K562 (cell line): ENCODE measurements around the gene TNKS2. TPM values are rescaled to one million over a fixed set of nuclear protein-coding genes. Genes with fewer than 3 reads are reported as not detected.

ENCODE experiments used
- ATAC-seq: fragments of 200-7000 bp; cut with Tn5 transposase; 3 replicates; pipeline ENCODE4 v1.9.1; 2020; ENCODE audit warnings: moderate library complexity
- BruUV-seq: library from RNA; stranded (reverse); fragments of 400-500 nt; replicated peaks from 2 replicates; lab custom pipeline; 2021; lab: Mats Ljungman, UMichigan
- CTCF ChIA-PET: fragments of 300-600 bp; formaldehyde crosslinking; extraction: SDS; loops from one replicate; lab custom pipeline; 2021; ENCODE audit warnings: low intra/inter-chr PET ratio; lab: Yijun Ruan, JAX
- POLR2A ChIA-PET: fragments of 300-600, 350-650 bp; sonication (Branson Sonifier 250); formaldehyde crosslinking; extraction: SDS; loops from one replicate; lab custom pipeline; 2021; ENCODE audit warnings: antibody characterized with exemption, inconsistent platforms; lab: Yijun Ruan, JAX
- DNase-seq, 4 experiments: peaks; one replicate each; pipeline versions ENCODE4 v3.0.0 to v3.0.0-alpha.2; 2011 to 2018; ENCODE audit warnings: low spot score in 3 of 4, mixed read lengths in 3 of 4; ENCODE audit errors: extremely low read depth in 1 of 4
- FAIRE-seq: peaks from 2 replicates; lab custom pipeline; 2011; peaks lifted over from hg19 to GRCh38; lab: Jason Lieb, UNC
- H2AFZ ChIP-seq: 2 replicates; pipeline ENCODE4 v1.6.0; 2011; ENCODE audit warnings: low read depth, low read length, control low read depth, inconsistent platforms
- H3K27ac ChIP-seq: fragments of 200-600 bp; 3 replicates; pipeline ENCODE4 v1.8.0; 2011; ENCODE audit warnings: low read depth, mild to moderate bottlenecking, control low read depth, inconsistent platforms, low read length, moderate library complexity, mixed read lengths; ENCODE audit errors: extremely low read depth
- H3K27me3 ChIP-seq, 2 experiments: fragments of 300-600 bp in 1 of 2; 2 replicates in 1 of 2; 3 replicates in 1 of 2; pipeline versions ENCODE4 v1.6.0 to v1.8.0; 2011; ENCODE audit warnings: inconsistent platforms in 2 of 2, low read length in 2 of 2, mild to moderate bottlenecking in 1 of 2, mixed read lengths in 1 of 2, moderate library complexity in 1 of 2; ENCODE audit not compliant: control insufficient read depth in 2 of 2, insufficient read depth in 2 of 2
- H3K36me3 ChIP-seq: fragments of 300-600 bp; 3 replicates; pipeline ENCODE4 v1.8.0; 2011; ENCODE audit warnings: mild to moderate bottlenecking, low read length, inconsistent platforms; ENCODE audit not compliant: control insufficient read depth, insufficient read depth
- H3K4me1 ChIP-seq, 2 experiments: fragments of 200-600 bp in 1 of 2; replicated peaks in 1 of 2; 2 replicates in 1 of 2; 3 replicates in 1 of 2; pipeline versions ENCODE4 v1.5.1 to v1.8.0; 2011; ENCODE audit warnings: inconsistent platforms in 2 of 2, low read length in 2 of 2, mild to moderate bottlenecking in 1 of 2, mixed read lengths in 1 of 2, moderate library complexity in 1 of 2; ENCODE audit not compliant: control insufficient read depth in 2 of 2, insufficient read depth in 2 of 2
- H3K4me2 ChIP-seq: 2 replicates; pipeline ENCODE4 v1.6.1; 2011; ENCODE audit warnings: low read length, control low read depth, inconsistent platforms, mixed read lengths; ENCODE audit not compliant: insufficient read depth
- H3K4me3 ChIP-seq: fragments of 200-600 bp; sonication (generic), shearing (Covaris generic); 2 replicates; pipeline ENCODE4 v1.5.1; 2016; ENCODE audit warnings: control low read depth, inconsistent platforms
- H3K79me2 ChIP-seq: fragments of 200-600 bp; 3 replicates; pipeline ENCODE4 v1.8.0; 2011; ENCODE audit warnings: low read length, inconsistent platforms; ENCODE audit not compliant: control insufficient read depth, insufficient read depth
- H3K9ac ChIP-seq, 2 experiments: 2 replicates each; pipeline versions ENCODE4 v1.6.0 to v1.6.1; 2011; ENCODE audit warnings: low read depth in 2 of 2, low read length in 2 of 2, control low read depth in 1 of 2, inconsistent platforms in 1 of 2, mild to moderate bottlenecking in 1 of 2, mixed read lengths in 1 of 2; ENCODE audit not compliant: insufficient read depth in 1 of 2
- H3K9me1 ChIP-seq: one replicate; pipeline ENCODE4 v1.6.0; 2011; ENCODE audit warnings: inconsistent platforms, mild to moderate bottlenecking, low read length, moderate library complexity; ENCODE audit not compliant: control insufficient read depth, insufficient read depth
- H3K9me3 ChIP-seq: replicated peaks from 2 replicates; pipeline ENCODE4 v1.5.1; 2011; ENCODE audit warnings: low read depth, low read length, inconsistent platforms; ENCODE audit not compliant: control insufficient read depth, insufficient read depth
- H4K20me1 ChIP-seq: replicated peaks from 2 replicates; pipeline ENCODE4 v1.6.1; 2011; ENCODE audit warnings: low read length, inconsistent platforms, mixed read lengths; ENCODE audit not compliant: control insufficient read depth, insufficient read depth
- C11orf30 ChIP-seq: fragments of 450-650 bp; IDR thresholded peaks from 2 replicates; pipeline ENCODE4 v1.6.1; 2016; ENCODE audit warnings: low read depth, mild to moderate bottlenecking
- CBFA2T3 ChIP-seq: fragments of 450-650 bp; IDR thresholded peaks from 2 replicates; pipeline ENCODE4 v1.6.1; 2017
- CEBPZ ChIP-seq: fragments of 150-350 bp; IDR thresholded peaks from 2 replicates; pipeline ENCODE4 v1.6.1; 2014; ENCODE audit warnings: low read depth, mild to moderate bottlenecking, low read length, borderline replicate concordance
- ELF2 ChIP-seq: fragments of 250-450 bp; sonication (Bioruptor Pico); IDR thresholded peaks from 2 replicates; pipeline ENCODE4 v1.5.0; 2021; ENCODE audit warnings: mild to moderate bottlenecking
- MEF2D ChIP-seq: conservative IDR thresholded peaks from 2 replicates; pipeline ENCODE4 v1.6.1; 2016; ENCODE audit warnings: low read depth, missing genetic modification characterization, missing compliant biosample characterization
- POLR2H ChIP-seq: IDR thresholded peaks from 2 replicates; pipeline ENCODE4 v1.6.1; 2016; ENCODE audit warnings: missing genetic modification characterization, low read depth, mild to moderate bottlenecking, control low read depth, missing compliant biosample characterization, moderate library complexity
- ZNF311 ChIP-seq: fragments of 250-450 bp; sonication (Bioruptor Pico); IDR thresholded peaks from 2 replicates; pipeline ENCODE4 v1.4.0; 2020; ENCODE audit warnings: mild to moderate bottlenecking, moderate library complexity
- ZNF766 ChIP-seq: fragments of 200-800 bp; sonication (Bioruptor generic); conservative IDR thresholded peaks from 2 replicates; pipeline ENCODE4 v1.6.1; 2016; ENCODE audit warnings: missing genetic modification characterization, missing compliant biosample characterization
- WGBS: fragments of 100-300 bp; shearing (Covaris generic); methylation state at CpG from one replicate; pipeline ENCODE4 v1.1.6; 2016; ENCODE audit warnings: low coverage, mixed read lengths; ENCODE audit not compliant: insufficient coverage; ENCODE audit errors: missing lambda C conversion rate; 5-methylcytosine and 5-hydroxymethylcytosine counted together
- in situ Hi-C: fragments of 300-500 bp; cut with MboI; formaldehyde crosslinking; loops from 4 replicates; pipeline ENCODE4 v1.15.0; 2018; ENCODE audit warnings: inconsistent platforms, mixed read lengths
- intact Hi-C: fragments of 100-400 bp; cut with micrococcal nuclease; formaldehyde crosslinking; loops from 2 replicates; pipeline ENCODE4 v1.14.2; 2022
- polyA plus RNA-seq, 8 experiments: library from polyadenylated mRNA; depleted of rRNA in 4 of 8; stranded (reverse) in 5 of 8; unstranded in 3 of 8; fragments of >200 nt; fragmentation: Nextera tagmentation in 2 of 8; fragmentation: Illumina TruSeq in 1 of 8; extraction: Ambion mirVana in 2 of 8; extraction: Trizol in 1 of 8; gene quantifications; 2 replicates each; pipeline versions ENCODE4 v1.2.1 to v1.2.3, GENCODE V29; 2011 to 2014; ENCODE audit warnings: inconsistent platforms in 1 of 8, missing spikeins in 1 of 8
- total RNA-seq, 7 experiments: library from RNA; depleted of rRNA in 6 of 7; stranded (reverse); fragments of >200 nt in 6 of 7; fragmentation: Illumina TruSeq in 2 of 7; extraction: Trizol in 2 of 7; gene quantifications; 2 replicates each; pipeline versions ENCODE4 v1.2.1 to v1.2.3, GENCODE V29; 2011 to 2021; ENCODE audit warnings: low replicate concordance in 1 of 7

Gene TNKS2
- total and polyA plus RNA-seq, 9 of the 15 experiments (the other 6 are each of a cell fraction or from before 2014, with no cell fraction given): 3.5 to 19.8 (median 8.6) TPM

GRCh38 chr10:91779011-91779605 lies 19.1 kb upstream of the TNKS2 start:
- Histone ChIP-seq H3K4me3 (no peak overlapping the region), H3K27ac (no peak overlapping the region), H3K36me3 (no peaks in the 10 kb centered on the region), H3K9me1 (no peaks in the 10 kb centered on the region), H3K4me1 (no peaks in the 10 kb centered on the region), H3K4me2 (no peak overlapping the region), H3K9me3 (no peaks in the 10 kb centered on the region), H2AFZ (no peak overlapping the region), H3K9ac (no peak overlapping the region), H3K27me3 (no peaks in the 10 kb centered on the region; a peak in 1 of 5 replicates), H4K20me1 (no peaks in the 10 kb centered on the region), H3K79me2 (no peaks in the 10 kb centered on the region)
- intact Hi-C loops (no loop called here), in situ Hi-C loops (no loop called here)
- TF ChIP-seq CEBPZ: no peak
- TF ChIP-seq C11orf30: no peak
- no peak for TF ChIP-seq ELF2 (CRISPR knock-in tag)
- TF ChIP-seq ZNF766 (CRISPR knock-in tag): no peak
- TF ChIP-seq CBFA2T3: no peak
- TF ChIP-seq MEF2D (tag): no peak
- no peak for TF ChIP-seq POLR2H (tag)
- TF ChIP-seq ZNF311 (CRISPR knock-in tag): no peak
- DNase-seq (no peak), FAIRE-seq (no peak), ATAC-seq (no peak)
- no TSS peak for BruUV-seq
- ChIA-PET CTCF (no interaction called here), POLR2A (no interaction called here)
- 0% methylated on average over 1 of the region's 1 CpG for WGBS
